Stimulated activated CD8-positive, alpha-beta memory T cell treated with anti-CD3 and anti-CD28 coated beads, Interleukin-4, amount 100 ng/mL, for 1 hour (primary cell): ENCODE measurements around the gene SLC9A3.

Source experiments
- DNase-seq, 2 donors: peaks; one replicate each; pipeline ENCODE4 v3.0.0-alpha.2; 2020; ENCODE audit warnings: low read depth in 2 of 2, low spot score in 1 of 2

The SLC9A3 gene

DNA sequence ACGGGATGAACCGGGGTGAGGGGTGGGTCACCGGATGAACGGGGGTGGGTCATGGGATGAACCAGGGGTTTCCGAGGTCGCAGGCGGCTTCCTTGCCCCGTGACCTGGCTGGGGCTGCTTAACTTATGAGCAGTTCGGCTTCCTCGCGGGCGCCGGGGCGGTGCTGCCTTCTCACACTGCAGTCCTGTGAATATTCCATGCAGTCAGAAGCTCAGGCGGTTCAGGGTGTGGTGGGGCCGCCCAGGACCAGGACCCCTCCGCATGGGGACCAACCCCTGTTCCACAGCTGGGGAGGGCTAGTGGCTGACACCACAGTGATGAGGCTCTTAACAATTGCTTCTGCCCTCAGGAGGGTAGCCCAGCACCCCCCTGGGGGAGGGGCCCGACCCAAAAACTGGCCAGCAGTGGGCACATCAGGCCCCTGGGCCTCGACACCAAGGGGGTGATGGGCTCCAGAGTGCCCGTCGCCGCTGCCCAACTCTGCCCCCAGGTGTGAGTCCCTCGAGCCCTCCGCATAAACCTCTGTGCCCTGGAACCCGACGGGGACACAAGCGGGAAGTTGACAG lies 30.9 kb upstream of the SLC9A3 start:
- no peak for DNase-seq

DNA sequence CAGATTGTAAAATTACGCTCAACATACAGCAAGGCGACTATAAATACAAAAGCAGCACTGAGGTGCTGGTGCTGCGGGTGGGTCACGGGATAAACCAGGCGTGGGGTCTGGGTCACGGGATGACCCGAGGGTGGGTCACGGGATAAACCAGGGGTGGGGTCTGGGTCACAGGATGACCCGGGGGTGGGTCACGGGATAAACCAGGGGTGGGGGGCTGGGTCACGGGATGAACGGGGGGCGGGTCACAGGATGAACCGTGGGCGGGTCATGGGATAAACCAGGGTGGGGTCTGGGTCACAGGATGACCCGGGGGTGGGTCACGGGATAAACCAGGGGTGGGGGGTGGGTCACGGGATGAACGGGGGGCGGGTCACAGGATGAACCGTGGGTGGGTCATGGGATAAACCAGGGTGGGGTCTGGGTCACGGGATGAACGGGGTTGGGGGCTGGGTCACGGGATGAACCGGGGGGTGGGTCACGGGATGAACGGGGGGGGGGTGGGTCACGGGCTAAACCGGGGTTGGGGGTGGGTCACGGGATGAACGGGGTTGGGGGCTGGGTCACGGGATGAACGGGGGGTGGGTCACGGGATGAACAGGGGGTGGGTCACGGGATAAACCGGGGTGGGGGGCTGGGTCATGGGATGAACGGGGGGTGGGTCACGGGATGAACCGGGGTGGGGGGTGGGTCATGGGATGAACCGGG lies 30.2 kb upstream of the SLC9A3 start:
- no peak for DNase-seq

DNA sequence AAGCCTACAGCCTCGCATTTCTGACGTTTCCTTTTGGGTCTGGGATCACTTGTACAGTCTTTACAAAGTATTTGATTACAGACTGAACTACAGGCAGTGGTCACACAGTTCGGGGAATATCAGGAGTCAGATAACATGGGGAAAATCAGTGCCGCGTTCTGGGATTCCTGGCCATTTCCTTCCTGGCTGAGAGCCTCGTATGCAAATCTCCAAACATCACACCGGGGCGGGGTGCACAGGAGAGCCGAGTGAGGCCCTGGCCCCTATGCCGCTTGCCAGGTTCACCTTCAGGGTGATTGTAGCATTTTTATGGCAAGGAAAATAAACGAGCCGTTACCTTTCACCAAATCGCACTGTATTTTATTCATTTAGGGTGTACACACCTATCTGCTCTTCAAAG lies 29.6 kb upstream of the SLC9A3 start:
- no peak for DNase-seq

DNA sequence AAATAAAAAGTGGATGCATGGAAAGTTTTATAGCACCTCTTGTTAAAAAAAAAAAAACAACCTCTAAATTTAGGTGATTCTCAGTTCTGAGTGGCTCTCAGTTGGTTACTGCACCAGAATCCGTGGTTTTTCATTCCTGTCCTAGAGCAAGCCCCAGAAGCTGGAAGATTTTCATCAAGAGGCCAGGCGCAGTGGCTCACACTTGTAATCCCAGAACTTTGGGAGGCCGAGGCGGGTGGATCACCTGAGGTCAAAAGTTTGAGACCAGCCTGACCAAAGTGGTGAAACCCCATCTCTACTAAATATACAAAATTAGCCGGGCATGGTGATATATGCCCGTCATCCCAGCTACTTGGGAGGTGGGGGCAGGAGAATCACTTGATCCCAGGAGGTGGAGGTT lies 27.2 kb upstream of the SLC9A3 start:
- no peak for DNase-seq

DNA sequence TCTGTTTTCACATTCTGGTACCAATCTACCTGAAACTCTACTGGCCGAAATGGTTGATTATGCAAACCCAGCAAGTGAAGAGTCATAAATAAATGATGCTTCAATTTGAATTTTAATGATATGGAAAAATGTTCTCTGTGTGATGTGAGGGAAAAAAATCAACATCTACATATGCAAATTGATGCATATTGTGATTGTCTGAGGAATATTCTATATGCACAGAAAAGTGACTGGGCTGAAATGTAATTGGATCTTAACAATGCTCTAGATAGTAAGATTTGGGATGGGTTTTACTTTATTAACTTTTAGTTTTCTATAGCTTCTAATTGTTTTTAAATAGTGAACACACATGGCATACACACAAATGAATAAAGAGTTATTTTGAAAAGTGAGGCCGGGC lies 25.0 kb upstream of the SLC9A3 start:
- no peak for DNase-seq

DNA sequence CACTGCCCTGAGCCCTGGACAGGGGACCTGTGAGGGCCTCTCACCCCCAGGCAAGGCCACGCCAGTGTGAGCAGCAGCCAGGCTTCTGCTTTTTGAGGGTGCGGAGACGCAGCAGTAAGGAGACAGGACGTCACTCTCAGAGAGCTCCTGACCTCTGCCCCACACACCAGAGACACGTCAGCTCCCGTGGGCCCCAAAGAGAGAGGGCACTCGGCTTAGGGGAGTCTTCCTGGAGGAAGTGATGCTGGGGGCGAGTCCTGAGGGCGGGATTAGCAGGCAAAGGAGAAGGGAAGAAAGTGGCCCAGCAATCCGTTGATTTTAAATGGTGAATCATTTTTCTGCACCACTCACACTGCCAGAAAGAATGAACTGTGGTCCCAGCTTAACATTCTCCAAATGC lies 24.0 kb upstream of the SLC9A3 start:
- no peak for DNase-seq

DNA sequence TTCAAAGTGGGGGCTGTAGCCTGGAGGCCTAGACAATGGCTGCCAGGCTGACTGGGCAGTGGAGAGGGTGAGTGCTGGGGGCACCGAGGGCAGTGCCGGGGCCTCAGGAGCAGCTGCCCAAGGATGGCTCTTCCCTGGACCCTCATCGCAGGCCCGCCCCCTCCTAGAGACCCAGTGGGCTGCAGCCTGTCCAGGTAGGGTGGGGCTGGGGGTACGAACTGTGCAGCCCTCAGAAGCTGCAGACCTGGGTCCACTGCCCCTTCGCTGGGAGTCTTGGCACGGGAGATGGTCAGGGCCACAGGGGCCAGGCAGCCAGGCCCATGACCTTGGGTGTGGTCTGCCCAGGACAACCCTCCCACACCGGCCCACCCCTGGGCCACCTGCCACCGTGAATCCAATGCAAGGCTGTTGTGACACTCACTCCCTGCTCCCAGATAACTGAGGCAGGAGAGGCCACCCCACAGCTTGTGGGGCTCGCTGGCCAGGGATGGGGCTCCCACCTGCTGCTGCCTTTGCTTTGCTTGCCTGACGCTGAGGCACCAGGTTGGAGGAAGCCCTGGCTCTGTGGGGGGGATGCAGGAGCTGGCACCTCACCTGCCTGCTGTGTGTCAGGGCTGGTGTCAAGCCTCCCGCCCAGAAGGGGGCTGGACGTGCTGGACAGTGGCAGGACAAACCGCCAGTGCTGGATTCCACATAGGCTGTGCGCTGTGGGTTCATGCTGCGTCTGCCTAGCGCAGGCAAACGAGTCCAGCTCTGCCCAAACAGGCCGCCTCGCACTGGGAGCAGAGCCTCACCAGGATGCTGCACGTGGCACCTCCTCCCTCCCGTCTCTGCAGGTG lies 23.1 kb upstream of the SLC9A3 start:
- DNase-seq, result no peak

DNA sequence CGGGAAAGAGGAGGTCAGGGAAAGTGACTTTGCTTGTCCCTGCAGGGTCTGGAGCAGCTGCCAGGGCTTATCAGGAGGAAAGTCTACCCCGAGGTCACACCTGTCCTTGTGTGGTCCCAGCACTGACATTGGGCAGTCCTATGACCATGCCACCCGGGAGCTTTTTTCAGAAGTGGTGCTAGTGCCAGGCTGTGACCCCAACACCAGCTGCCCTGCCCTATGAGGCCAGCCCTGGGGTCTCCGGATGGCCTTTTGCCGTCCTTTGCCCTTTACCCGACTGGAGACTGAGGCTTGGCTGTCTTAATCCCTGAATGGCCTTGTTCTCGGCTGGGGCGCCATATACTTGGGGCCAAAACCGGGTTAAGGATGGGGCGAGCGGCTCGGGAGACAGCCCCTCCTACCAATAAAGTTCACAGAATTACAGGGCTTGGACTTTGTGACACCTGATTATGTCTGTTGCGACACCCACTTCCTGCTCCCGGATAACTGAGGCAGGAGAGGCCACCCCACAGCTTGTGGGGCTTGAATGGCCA lies 22.2 kb upstream of the SLC9A3 start:
- no peak for DNase-seq

DNA sequence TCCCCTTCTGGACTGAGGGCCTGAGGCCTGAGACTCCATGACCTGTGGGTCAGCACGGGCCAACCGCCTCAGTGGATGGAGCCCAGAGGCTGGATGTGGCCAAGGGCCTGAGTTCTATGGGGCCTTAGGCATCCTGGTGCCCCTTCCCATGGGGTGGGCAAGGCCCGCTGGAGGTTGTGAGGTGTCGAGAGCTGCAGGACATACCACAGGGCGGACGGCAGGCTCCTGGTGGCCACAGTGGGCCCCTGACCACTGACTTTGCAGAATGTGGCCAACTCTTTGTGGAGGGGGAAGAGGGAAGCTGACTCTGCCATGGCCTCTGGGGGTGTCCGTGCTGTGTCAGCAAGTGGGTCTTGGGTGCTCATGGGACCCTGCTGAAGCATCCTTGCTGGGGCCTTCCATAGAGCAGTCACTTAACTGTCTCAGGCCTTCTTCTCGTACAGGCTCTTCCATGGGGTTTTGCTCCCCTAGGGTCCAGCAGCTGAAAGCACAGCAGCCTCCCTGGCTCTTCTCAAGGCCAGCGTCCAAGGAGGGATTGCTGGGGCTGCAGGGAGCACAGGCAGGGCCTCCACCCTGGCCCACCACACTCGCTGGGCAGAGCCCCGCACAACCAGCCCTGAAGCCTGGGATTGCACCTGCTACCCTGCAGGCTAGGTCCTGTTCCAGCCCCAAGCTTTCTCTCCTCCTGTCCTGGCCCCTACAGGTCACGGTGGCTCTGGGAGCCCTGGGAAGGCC lies 21.6 kb upstream of the SLC9A3 start:
- DNase-seq, result no peak

DNA sequence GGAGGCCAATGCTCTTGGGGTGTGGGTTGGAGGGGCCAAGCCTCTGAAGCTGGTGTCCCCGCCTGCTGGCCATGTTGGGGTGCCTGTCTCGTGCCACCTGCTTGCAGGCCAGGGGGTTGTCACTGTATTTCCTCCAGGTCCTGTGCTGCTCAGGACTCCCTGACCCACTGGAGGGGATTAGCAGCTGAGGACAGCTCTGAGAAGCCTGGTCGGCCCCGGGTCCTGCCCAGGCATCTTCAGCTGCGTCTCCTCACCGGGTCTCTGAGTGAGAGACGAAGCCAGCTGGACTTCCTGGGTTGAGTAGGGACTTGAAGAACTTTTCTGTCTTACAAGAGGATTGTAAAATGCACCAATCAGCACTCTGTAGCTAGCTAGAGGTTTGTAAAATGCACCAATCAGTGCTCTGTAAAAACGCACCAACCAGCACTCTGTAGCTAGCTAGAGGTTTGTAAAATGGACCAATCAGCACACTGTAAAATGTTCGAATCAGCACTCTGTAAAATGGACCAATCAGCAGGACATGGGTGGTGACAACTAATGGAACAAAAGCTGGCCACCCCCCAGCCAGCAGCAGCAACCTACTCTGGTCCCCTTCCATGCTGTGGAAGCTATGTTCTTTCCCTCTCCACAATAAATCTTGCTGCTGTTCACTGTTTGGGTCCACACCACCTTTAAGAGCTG lies 20.6 kb upstream of the SLC9A3 start:
- no peak for DNase-seq

DNA sequence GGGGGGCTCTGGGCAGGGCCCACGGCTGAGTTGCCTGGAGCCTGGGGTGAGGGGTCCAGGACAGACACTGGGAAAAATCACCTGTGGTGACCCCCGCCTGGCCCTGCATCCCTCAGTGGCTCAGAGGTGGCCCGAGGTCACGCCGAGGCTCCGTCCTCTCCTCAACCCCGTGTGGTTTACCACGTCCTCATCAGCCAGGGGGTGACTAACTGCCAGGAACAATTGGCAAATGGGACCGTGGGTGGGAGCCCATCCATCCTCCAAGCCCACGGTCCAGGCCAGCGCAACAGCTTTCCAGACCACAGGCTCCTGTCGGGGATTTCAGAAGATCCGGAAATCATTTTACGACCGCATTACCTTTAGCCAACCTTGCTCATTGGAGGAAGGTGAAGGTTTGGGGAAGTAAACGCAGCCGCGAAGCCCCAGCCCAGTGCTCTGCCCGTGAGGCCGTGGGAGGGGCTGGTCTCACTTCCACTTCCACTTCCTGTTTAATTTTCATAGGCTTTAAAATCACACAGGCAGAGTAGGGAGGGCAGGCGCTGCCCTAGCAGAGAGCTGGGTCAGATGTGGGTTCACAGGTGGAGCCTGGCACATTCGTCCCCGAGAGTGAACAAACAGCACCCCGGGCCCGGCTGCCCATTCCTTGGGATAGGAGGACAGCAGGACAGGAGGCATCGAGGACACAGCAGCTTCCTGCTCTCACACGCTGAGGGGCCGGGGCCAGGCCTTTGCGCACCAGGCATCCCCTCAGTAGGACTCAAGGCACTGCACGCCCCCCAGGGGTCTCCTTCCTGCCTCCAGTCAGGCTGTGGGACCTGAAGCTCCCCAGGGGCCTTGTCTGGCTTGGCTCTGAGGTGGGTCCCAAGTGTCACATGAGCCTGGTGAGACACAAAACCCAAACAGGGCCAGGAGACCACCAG lies 19.8 kb upstream of the SLC9A3 start:
- DNase-seq, result no peak

DNA sequence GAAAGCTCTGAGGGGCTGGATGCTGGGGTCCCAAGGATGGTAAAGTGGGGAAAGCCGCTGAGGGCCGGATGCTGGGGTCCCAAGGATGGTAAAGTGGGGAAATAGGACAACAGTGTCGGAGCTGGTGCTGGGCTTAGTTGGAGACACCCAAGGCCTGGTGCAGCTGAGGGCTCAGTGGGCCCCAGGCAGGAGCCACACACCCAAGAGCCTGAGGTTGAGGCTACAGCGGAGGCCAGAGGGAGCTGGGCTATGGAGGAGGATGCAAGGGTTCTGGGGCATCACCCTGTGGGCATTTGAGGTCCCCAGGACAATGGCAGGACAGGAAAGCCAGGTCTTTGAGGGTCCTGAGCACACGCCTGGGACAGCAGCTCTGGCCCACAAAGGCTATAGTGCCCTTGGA lies 19.1 kb upstream of the SLC9A3 start:
- DNase-seq, result no peak

DNA sequence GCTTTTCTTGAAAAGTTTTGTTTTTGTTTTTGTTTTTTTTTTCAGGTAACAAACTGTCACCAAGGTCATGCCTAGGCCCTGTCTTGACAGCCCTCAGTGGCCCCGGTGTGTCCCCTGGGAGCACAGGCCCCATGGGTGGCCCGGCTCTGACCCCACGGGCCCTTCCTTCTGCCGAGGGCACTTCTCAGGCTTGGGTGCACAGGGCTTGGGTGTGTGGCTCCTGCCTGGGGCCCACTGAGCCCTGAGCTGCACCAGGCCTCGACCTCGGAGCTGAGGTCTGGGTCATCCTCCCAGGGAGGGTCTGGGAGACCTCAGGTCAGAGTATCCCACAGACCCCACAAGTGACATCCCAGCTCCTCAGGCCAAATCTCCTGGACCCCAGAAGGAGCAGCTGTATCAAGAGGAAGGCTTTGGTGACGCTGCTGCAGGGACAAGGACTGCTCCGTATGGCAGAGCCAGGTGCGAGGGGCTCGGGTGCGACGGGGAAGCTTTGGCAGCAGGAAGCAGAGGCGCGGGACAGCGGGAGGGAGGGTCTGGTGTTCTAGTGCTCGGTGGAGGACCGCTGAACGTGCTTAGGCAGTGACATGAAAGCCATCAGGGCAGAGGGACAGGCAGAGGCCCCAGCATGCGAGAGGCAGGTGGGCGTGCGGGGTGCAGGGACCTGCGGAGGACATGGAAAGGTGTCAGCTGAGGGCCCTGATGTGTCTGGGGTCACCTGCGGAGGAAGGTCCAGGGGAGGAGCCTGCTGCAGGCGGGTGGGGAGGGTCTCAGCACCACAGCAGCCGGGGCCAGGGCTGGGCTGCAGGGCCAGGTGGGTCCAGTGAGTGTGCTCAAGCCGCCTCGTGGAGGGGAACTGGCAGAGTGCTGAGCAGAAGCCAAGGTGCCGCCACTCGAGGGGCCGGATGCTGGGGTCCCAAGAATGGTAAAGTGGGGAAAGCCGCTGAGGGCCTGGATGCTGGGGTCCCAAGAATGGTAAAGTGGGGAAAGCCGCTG lies 18.4 kb upstream of the SLC9A3 start:
- DNase-seq, result no peak

DNA sequence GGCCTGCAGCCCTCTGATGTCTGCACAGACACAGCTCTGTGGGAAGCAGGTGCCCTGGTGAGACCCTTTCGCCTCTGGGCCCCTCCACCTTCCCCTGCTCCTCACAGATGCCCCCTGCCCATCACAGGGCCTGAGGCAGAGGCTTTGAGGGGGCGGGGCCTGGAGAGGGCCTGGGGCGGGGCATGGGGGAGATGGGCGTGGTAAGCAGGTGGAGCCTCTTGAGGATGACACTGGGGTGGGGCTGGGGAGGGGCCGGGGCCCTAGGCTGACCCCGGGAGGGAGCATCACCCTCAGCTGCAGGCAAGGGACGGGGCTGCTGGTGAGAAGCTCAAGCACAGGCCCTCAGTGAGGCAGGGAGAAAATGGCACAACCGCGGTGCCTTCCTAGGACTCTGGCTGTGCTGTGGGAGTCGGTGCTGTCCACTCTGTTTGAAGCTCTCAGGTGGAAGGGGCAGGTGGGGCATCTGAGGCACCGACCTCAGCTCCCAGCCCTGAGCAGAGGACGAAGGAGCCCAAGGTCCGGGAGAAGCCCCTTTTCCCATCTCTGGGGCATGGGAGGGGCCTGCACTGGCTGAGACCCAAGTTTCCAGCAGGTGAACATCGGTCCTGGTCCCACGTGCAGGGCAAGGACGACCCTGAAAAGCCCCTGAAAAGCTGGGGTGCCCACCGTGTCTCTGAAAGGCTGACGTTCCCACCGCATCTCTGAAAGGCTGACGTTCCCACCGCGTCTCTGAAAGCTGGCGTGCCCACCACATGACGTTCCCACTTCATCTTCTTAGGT lies 17.5 kb upstream of the SLC9A3 start:
- DNase-seq, result no peak

DNA sequence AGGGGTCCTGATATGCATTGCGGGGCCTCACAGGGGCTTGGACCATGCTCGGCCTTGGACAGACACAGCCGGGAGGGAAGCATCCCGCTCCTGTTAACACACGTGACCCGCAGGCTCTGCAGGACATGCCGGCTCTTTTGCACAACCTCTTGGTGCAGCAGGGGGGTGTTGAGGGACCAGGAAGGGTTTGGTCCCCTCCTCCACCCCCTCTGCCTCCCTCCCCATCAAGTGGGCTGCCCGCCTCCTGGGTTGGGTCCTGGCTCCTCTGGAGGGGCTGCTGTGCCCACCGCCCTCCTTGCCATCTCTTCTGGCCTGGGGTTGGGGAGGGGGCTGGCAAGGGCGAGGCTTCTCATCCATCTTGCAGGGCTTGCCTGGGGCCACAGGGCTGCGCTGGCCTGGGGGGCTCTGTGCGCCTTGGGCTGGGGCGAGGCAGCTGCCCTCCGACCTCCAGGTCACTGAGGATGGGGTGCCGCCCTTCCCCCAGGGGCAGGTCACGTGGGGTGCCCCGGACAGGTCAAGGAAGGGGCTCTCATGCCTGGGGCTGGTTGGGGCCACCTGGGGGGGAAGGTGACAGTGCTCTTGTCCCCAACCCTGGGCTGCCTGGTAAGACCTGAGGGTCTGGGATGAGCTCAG lies 16.8 kb upstream of the SLC9A3 start:
- no peak for DNase-seq

DNA sequence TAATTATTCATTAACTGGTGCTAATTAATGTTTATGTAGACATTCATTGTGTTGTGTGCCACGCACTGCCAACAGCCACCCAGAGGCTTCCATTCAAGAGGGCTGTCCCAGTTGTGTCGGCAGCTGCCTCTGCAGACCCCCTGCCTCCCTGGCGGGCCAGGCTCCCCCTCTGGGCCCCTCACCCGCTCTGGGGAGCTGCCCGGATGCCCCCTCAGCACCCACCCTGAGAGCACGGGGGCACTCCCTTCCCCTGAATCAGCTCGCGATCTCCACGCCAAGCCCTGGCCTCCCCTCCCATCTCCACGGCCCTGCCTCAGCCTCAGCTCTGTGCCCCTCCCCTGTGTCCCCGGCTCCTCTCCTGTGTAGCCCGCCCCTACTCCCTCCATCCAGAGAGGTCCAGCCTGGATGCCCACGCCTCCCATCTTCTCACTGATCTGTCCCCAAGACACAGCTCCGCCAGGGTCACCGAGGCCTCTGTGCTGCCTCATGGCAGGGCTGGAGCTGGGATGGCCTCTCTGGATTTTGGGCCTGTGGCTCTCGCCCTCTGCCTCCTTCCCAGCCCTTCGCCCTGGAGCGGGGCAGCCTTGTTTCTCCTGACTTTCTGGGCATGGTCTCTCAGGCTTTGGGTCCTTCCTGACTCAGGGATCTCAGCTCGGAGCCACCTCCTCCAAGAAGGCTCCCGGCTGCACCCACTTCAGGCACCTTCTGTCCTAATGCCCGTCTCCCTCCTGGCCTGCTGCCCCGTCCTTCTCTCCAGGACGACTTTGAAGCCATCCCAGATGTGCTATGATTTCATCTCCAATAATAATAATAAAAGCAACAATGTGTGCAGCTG lies 16.0 kb upstream of the SLC9A3 start:
- no peak for DNase-seq
